Putamen (tissue), 1 donor: ENCODE measurements around the gene TRPM1.

Source experiments
- DNase-seq: peaks from one replicate; pipeline ENCODE4 v3.0.0-alpha.2; 2016; ENCODE audit warnings: low spot score

Gene TRPM1

DNA sequence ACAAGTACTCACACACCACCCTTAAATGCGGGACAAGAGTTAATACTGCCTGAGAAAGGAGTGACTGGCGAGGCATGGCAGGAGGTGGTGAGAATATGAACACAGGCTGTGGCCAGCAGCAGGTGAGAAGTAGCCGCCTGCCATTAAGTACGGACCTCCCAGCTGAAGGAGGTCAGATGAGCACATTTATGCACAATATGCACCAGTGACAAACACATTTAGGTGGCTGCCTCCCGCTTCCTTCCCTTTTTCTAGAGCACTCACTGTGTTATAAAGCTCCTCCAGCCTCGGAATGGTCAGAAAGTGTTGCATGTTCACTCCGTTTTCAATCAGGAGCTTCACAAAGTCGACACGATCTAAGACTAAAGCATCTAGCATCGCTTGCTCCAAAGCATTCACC, 52.4 kb downstream of the TRPM1 start:
- DNase-seq = no peak

DNA sequence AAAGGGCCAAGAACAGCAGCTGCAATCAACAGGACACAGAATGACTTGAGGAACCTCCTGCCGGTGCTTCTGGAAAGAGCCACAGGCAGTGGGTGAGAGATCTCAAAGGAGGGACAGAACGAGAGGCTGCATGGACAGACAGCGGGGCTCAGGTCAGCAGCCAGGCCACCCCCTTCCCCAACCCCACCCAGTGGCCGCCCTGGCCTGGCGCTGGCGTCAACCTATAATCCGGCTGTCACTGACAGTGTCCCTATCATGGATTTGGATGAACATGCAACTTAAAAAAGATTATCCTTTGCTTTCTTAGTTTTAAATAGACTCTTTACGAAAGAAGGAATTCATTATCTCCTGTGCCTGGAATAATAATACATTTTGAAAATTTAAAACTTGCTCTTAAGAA, 54.1 kb downstream of the TRPM1 start:
- no peak for DNase-seq

DNA sequence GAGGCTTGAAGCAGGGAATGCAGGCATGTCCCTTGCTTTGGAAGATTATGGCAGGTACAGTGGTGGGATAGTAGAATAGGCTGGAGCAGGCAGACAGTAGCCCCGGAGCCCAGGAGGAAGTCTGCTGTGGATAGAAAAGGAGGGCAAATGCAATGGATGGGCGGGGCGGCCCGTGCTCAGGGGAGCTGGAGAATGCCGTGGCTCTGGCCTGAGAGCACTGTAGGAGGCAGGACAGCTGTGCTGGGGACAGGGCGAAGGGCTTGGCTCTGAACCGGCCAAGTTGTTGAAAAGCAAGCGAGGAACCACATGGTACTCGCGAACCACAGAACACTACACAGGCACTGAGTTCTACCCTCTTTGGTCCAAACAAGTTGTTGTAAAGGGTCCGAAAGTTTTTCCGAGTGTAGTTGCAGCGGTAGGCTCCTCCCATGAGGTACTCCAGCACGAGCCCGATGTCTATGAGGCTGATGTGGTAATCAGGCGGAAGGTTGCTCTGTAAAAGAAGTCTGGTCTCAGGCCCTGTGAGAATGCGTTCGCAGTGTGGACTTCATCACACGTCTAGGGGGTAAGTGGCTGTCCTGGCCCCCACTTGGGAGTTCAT, 54.7 kb downstream of the TRPM1 start:
- DNase-seq = no peak

DNA sequence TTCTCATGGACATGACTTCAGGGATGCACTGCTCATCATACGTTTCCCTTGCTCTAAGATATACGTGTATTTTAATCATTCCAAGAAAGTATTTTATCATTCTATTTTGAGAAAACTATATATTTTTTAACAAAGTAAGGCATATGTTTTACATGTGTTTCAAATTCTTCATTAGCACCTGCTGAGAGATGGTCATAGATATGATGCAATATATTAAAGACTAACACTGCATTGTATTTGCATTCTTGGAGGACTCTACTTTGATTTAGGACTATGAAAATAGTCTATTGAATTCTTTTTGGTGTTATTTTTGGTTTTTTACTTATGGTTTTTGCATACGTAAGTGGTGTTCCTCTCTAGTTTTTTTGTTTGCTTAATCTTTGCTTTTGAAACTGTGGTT, 55.9 kb downstream of the TRPM1 start:
- DNase-seq = no peak

DNA sequence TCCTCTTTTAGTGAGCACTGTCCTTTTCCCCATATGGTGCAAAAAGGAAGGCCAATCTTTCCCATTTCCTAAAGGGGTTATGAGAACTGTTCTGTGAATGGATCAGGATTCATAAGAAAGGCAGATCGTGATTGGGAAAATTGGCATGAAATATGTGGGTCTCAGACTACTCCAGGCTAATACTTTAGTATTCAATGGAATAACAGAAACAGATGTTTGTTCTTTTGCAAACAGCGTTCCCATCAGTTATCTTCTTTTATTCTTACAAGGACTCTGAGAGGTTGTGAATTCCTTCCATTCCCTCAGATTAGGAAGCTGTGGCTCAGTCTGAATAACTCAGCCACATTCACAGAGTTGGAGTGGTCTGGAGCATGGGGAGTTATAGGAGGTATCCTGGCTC, 58.8 kb downstream of the TRPM1 start:
- no peak for DNase-seq

DNA sequence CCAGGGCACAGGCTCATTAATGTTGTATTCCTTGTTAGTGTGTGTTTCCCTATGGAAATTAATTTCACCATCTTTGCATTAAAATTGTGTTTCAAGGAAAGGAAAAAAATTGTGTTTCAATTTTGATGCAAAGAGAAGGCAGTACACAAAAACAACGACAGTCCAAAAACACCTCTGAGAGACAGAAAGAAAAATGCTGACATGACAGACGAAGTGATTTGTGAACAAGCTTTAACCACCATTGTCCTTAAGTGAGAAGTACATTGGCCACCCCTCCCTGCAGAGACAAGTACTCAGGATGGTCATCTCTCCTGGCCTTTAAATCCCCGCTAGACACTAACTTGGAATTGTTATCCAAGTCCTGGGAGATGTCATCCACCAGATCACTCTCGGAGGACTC, 59.9 kb downstream of the TRPM1 start:
- no peak for DNase-seq

DNA sequence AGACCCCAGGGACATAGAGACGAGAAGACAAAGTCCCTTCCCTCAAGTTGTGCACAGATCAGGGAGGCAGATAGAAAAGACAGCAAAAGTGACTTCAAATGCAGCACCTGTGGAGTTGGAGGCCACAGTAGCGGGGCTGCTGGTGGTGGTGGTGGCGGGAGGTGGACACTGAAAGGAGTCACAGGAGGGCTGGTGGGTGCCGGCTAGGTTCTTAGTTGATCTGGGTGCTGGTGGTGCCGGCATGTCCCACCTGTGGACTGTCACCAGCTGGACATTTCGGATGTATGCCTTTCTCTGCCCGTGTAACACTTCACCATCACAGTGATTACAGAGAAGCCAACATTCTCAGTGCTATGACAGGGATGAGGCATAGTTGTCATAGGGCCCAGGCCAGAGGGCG, 60.9 kb downstream of the TRPM1 start:
- DNase-seq = no peak

DNA sequence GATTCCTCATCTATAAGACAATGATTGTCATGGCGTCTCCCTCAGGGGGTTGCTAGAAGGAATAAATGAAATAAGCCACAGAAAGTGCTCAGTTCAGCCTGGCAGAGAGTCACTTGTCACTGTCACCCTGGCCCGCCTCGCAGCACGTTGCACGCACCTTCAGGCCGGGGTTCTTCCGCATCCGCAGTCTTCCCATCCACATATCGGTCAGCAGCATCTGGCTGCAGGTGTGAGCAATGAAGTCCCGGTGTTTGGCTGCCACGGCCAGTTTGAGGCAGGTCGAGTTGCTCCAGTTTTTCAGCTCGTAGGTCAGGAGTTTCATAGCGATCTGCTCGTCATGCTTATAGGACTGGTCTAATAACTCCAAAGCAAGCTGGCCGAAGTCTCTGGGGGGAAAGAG, 61.6 kb downstream of the TRPM1 start:
- DNase-seq = no peak

DNA sequence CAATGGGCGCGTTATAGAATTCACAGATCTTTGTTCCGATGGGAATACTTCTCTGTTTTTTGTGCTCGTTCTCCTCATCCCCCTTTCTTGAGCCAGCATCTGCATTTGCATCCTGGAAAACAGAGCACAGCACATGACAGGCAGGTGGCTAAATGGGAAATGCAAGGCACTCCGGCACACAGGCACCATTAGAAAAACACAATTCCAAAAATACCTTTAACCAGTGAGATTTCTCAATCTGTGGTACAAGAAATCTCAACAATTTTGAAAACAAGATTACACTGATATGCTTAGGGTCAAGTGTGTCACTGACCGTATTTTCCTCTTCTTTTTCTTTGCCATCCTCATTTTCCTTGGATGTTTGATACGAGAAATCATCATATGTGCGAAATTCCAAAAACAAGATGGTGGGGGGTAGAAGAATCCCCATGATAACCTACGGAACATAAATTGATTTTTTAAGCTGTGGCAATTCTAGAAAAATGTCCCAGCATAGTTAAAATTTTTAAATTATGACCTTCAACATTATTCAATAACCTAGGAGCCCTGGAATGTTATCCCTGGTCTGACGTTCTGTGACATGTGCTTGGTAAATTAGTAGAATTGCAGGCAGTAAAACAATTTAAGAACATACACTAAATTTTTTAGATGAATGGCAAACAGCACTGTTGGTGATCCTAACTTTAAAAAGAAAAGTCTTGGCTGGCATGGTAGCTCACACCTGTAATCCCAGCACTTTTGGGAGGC, 63.6 kb downstream of the TRPM1 start:
- DNase-seq = no peak

DNA sequence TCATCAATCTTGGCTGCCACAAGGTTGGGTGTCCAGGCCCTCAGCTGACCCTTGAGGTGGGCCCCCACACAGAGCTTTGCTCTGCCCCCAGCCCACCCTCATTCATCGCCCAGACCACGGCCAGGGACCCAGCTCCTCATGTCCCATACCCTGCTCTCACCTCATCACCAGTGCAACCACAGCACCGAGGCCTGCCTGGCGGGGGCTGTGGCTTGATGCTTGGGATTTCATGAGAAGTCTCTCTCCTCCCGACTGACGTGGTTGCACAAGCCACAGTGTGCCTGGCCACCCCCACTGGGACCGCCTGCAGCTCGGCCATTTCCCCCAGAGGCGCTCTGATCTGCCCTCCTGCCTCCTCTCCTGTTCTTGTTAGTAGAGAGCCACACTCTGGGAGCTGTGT, 64.7 kb downstream of the TRPM1 start:
- no peak for DNase-seq

DNA sequence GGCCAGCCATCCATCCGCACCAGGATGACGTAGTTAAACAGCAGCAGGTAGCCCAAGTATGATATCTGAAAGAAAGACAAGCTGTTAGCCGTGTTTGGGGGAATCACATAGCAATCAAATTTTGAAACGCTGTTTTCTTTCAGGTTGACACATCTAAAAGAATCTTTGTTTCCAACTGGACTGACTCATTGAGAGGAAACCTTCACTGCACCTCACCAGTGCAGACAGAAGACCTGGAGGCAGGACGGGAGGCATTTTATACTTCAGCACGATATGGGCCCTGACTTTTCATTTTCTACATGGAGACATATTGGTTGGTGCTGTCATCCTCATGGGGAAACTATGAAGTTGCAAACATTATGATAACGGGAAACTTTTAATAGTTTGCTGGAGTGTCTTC, 65.9 kb downstream of the TRPM1 start:
- DNase-seq = no peak

DNA sequence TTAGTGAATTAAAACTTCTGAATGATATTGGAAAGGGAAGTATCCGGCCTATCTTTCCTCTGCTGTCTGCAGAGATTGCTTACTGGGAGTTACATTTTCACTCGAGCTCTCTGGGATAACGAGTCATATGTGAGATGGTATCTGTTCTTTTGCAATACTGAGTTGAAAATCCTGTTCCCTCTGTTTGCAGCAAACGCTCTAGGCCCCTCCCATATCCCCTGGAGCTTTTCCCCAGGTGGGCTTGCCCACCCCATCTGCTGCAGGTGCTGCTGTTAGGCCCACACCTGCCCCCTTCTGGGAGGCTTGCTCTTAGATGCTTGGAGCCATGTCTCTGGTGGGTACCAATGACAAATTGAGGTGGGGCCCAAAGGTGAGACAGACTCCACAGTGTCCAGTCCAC, 67.4 kb downstream of the TRPM1 start:
- DNase-seq = no peak

DNA sequence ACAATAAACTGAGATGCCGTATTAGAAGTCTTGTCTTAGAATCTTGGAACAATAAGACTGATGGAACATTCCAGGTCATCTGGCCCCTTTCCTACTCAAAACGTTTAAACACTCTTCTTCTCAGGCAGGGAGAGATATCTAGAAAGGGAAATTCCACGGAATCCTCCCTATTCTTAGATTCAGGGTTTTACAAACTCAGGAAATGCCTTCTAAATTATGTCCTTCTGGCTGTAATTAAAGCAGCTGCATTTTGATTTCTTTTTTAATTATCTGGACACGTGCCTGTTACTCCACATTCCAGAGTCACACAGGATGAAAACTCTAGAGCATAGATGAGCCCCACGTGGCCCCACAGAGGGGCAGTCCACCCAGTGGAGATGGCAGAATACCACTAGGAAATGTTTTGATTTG, 68.6 kb downstream of the TRPM1 start:
- no peak for DNase-seq

DNA sequence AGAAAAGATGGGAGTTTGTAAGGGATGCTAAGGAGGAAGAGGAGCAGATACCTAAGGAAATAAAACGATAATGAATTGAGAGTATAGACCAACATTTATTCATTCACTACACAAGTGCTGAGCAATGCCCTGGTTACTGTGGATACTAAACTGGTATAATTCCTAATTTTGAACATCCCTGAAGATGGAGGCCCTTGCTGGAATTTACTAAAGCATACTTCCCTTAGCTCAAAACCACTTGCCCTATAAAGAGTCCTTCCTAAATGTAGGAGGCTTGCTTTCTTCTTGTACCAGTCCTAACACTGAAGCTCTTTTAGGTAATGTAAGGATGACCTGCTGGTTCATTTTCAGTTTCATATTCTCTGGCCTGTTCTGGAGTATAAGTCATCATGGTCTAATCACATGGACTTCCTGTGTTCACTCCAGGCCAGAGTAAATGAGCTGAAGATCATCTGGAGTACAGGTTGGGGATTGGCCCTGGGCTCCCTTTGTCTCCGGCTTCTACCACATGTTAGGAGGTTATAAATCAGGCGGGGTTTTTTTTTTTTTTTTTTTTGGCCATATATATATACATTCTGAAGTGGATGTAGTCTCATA, 70.0 kb downstream of the TRPM1 start:
- no peak for DNase-seq

DNA sequence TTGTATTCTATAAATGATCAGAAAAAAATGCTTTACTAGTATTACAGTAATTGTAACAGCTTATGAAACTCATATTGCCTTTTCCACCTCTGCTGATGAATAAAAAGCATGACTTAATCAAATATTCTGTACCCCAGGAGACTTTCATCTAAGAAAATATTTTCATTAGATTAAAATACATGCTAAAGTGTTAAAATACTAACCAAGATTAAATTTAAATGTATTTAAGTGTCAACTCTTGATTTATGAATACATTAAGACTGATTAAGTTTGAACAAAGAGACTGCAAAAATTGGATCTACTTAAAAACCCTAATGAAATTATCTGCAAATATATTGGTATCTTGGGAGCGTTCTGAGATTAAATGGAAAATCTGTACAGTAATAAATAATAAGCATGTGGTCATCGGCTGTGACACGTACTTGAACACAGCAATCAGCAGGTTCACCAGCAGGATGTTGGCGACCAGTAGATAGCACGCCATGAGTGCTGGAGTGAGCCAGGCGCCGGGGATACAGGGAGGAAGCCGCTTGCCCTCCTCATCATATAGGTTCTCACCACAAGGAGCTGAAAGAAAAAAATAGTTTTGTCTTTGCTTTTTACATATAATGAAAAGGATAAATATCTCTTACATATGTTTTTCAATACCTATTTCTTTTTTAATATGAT, 73.5 kb downstream of the TRPM1 start:
- no peak for DNase-seq

DNA sequence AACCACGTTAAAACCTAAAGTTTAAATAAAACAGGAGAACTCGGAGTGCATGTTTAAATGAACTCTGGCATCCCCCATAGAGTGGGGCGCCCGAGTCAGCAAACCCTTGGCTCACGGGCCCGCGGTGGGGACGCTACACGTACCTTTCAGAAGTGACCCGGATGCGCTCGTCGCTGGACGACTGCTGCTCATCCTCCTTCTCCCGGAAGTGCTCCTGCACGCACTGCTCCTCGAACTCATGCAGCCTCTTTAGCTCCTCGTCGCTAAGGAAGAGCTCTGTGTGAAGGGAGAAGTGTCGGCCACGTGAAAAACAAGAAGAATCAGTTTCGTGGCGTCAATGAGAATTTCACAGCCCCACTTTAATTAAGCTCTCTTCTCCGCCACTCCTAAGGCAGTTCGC, 75.5 kb downstream of the TRPM1 start:
- DNase-seq = no peak

DNA sequence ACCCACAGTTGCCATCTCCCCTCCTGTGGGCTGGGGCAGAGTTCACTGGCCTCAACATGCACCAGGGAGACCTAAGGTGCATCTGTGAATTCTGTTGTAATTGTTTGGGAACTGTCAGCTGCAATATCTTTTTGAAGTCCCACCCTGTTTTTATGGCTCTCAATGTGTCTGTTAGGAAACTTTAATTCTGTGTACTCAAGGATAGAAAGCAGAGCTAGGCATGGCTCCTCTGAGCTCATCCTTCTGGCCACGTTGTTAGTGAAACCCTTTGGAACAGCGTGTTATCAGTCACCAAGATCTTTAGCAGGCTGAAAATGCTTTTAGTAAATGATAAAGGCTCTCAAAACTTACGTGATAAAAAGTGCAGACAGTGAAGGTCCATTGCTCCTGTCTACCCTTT, 76.5 kb downstream of the TRPM1 start:
- no peak for DNase-seq

DNA sequence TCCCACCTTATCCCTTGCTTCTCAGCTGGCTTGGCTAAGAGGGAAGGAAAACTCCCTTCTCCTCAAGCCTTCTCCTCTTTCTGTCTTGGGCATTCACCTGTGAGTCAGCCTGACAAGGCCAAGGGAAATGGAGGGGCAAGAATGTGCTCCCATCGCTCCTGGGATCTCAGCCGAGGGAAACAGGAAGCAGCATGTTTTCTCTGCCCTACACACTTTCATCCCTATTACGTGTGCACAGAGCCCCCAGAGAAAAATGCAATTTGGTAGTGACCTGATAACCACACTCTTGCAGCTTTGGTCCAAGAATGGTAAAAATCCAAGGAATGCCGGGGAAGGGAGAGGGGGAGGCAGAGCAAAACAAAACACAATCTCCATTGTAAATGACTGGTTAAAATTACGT, 77.2 kb downstream of the TRPM1 start:
- no peak for DNase-seq

DNA sequence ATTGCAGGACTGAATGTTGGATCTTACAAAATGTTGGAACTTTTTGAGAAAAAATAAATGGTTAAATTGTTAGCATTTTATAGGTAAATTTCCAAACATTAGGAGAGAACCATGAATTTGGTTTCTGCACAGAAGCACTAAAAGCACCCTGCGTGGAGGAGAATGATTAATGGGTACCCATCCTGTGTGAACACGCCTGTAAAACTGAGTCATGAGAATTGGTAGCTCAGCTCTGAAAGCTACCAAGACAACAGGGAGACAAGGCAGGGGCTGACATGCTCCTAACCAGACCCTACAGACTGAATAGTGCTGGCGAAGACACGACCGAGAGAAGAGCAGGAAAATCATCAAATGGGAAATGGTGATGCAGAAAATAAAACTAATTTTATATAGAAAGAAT, 77.7 kb downstream of the TRPM1 start:
- DNase-seq = no peak

DNA sequence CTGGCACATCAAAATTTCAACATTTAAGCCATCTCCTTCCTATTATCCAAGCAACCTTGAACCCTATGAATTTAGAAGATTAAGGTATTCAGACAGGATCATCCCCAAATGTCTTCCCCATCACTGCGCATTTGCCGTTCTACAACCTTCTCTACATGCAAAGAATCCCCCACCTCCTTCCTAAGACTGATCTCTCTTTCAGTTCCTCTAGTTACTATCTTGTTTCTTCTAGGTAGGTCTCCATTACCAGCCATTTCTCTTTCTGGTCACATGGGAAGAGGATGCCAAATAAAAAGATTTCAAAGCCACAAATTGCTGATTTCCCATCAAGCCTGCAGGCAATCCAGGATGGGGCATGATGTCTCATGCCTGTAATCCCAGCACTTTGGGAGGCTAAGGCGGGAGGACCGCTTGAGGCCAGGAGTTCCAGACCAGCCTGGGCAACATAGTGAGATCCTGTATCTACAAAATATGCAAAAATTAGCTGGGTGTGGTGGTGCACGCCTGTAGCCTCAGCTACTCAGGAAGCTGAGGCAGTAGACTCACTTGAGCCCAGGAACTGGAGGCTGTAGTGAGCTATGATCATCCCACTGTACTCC, 80.4 kb downstream of the TRPM1 start:
- DNase-seq = no peak

DNA sequence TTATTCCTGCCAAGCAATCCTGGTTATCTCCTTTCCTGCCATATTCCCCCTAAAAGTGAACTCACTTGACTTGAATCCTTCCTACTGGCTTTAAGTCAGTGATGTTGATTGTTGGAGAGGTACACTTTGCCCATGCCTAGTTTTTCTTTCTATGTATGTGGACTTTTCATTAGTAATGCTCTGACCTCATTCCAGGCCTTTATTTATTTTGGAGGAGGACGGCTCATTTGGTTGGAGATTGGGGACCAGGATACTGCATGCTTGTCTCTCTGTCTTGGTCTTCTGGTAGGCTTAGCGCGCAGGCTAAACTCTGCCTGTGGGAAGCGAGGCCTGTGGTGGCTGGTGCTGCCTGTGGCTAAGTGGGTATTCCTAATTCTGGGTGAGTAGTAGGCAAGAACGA, 81.0 kb downstream of the TRPM1 start:
- no peak for DNase-seq

DNA sequence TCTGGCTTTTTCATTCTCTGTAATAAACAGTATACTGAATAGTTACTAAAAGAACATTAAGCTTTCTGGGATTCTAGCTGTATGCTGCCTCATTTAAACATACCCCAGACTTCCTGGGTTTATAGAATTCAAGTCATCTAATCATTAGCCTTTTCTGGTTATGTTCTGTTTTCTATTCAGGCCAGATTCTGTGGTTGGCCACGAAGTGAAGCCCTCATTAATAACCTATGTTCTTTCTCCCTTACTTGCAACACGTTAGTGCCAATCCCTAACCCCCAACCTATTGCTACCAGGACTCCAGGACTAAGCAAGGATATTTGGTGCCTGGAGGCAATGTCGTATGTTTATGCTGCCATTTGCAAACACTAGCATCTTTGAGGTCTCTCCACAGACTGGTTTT, 81.5 kb downstream of the TRPM1 start:
- no peak for DNase-seq

DNA sequence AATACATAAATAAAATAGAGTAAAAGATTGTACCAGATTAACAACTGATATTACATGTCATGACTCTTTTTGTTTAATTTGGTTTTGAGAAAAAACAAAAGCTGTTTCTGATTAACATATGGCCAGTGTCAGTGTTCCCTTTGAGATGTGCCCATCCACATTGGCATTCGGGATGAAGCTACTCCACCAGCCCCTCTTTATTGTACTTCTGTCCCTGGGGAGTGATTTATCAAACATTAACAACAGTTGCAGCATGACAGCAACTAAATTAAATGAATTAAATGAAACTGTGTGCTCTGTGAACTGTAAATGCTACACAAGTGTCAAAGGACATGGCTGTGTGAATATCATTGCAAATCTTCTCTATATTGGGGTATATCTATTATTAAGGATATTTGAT, 84.2 kb downstream of the TRPM1 start:
- no peak for DNase-seq
